RWPE2 (cell line): ENCODE measurements around the gene ZNF319.

Experiments
- ATAC-seq: fragments of 200-7000 bp; cut with Tn5 transposase; 3 replicates; pipeline ENCODE4 v1.9.1; 2021; ENCODE audit warnings: low read depth
- DNase-seq: peaks from one replicate; pipeline ENCODE4 v3.0.0-alpha.2; 2020; ENCODE audit warnings: low spot score
- H3K27ac ChIP-seq: fragments of 450-650 bp; 2 replicates; pipeline ENCODE4 v1.5.1; 2017; ENCODE audit warnings: mild to moderate bottlenecking; ENCODE audit not compliant: poor library complexity, severe bottlenecking
- H3K27me3 ChIP-seq: fragments of 250-450 bp; sonication (Bioruptor Pico); 2 replicates; pipeline ENCODE4 v1.5.1; 2021; ENCODE audit warnings: mild to moderate bottlenecking, moderate library complexity; ENCODE audit not compliant: insufficient read depth, poor library complexity, severe bottlenecking
- H3K36me3 ChIP-seq: fragments of 250-450 bp; sonication (Bioruptor Pico); 2 replicates; pipeline ENCODE4 v1.5.1; 2020; ENCODE audit warnings: low read depth, mild to moderate bottlenecking, moderate library complexity
- H3K4me1 ChIP-seq: fragments of 250-450 bp; sonication (Bioruptor Pico); 2 replicates; pipeline ENCODE4 v1.5.1; 2021; ENCODE audit warnings: mild to moderate bottlenecking, moderate library complexity; ENCODE audit not compliant: insufficient read depth, poor library complexity, severe bottlenecking
- H3K4me3 ChIP-seq: fragments of 250-450 bp; sonication (Bioruptor Pico); 2 replicates; pipeline ENCODE4 v1.5.1; 2021; ENCODE audit warnings: mild to moderate bottlenecking, moderate library complexity; ENCODE audit not compliant: severe bottlenecking
- H3K9me3 ChIP-seq: fragments of 250-450 bp; sonication (Bioruptor Pico); 2 replicates; pipeline ENCODE4 v1.5.1; 2021; ENCODE audit warnings: mild to moderate bottlenecking, moderate library complexity; ENCODE audit not compliant: severe bottlenecking
- CTCF ChIP-seq: fragments of 450-650 bp; IDR thresholded peaks from one replicate; pipeline ENCODE4 v1.5.1; 2017; ENCODE audit warnings: mild to moderate bottlenecking, moderate library complexity; ENCODE audit not compliant: poor library complexity, severe bottlenecking

ZNF319 gene

DNA sequence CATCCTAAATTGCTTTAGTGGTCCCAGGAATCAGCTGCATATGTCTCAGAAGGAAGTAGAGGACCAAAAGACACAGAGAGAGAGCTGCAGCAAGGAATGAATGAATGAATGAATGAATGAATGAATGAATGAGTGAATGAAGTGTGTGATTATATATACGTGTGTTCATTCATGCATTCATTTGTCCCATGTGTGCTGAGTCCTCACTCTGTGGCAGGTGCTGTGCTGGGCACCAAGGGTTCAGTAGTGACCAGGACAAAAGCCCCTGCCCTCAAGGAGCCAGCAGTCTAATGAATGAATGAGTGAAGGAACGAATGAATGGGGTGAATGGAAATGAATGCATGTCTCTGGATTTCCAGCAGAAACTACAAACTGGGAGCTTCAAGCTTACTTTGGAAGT, 38.9 kb downstream of the ZNF319 start:
- no peaks in the 10 kb centered on the region for H3K9me3 ChIP-seq
- H3K4me3 ChIP-seq: no peak overlapping the region
- no peaks in the 10 kb centered on the region for H3K27me3 ChIP-seq
- no peaks in the 10 kb centered on the region for H3K36me3 ChIP-seq
- TF ChIP-seq CTCF: no peak
- DNase-seq: no peak
- no peaks in the 10 kb centered on the region for H3K4me1 ChIP-seq
- no peak for ATAC-seq
- H3K27ac ChIP-seq: no peak overlapping the region

- TF ChIP-seq CTCF: no peak
- DNase-seq: no peak
- H3K36me3 ChIP-seq: no peaks in the 10 kb centered on the region
These were observed 39.5 kb downstream of the ZNF319 start for GRCh38 chr16:57960826-57961472.

DNA sequence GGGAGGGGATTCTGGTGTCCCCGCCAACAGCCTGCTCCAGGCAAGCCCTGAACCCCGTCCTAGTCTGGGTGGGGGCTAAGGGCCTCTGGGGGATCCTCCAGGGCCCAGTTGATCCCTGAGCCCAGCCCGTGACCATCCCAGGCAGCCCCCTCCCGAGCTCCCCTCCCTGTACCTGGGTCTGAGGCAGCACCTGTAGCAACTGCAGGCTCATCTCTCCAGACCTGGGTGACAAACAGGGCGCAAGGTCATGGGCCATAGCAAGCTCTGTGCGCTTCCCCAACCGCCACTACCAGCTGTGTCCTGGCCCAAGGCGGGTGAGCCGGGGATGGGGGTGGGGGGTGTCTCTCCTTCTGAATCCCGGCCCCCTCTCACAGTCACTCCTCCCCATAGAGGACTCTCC, 40.2 kb downstream of the ZNF319 start:
- Histone ChIP-seq H3K4me1 (no peaks in the 10 kb centered on the region), H3K36me3 (no peaks in the 10 kb centered on the region), H3K27ac (no peak overlapping the region), H3K9me3 (no peaks in the 10 kb centered on the region), H3K27me3 (no peaks in the 10 kb centered on the region), H3K4me3 (no peak overlapping the region)
- TF ChIP-seq CTCF: no peak
- ATAC-seq (no peak), DNase-seq (no peak)

More at GRCh38 chr16:57960826-57961472, 39.5 kb downstream of the ZNF319 start:
- Histone ChIP-seq H3K4me1 (no peaks in the 10 kb centered on the region), H3K4me3 (no peak overlapping the region), H3K27ac (no peak overlapping the region), H3K27me3 (no peaks in the 10 kb centered on the region), H3K9me3 (no peaks in the 10 kb centered on the region)
- no peak for ATAC-seq

GRCh38 chr16:57959804-57960203, 40.7 kb downstream of the ZNF319 start:
- no peak for DNase-seq
- H3K9me3 ChIP-seq: no peaks in the 10 kb centered on the region
- no peaks in the 10 kb centered on the region for H3K4me1 ChIP-seq
- no peak overlapping the region for H3K27ac ChIP-seq
- TF ChIP-seq CTCF: no peak
- H3K27me3 ChIP-seq: no peaks in the 10 kb centered on the region
- H3K36me3 ChIP-seq: no peaks in the 10 kb centered on the region
- no peak overlapping the region for H3K4me3 ChIP-seq
- ATAC-seq: no peak

- ATAC-seq (no peak), DNase-seq (no peak)
- Histone ChIP-seq H3K4me1 (no peaks in the 10 kb centered on the region), H3K9me3 (no peaks in the 10 kb centered on the region), H3K27ac (no peak overlapping the region), H3K36me3 (no peaks in the 10 kb centered on the region), H3K27me3 (no peaks in the 10 kb centered on the region), H3K4me3 (no peak overlapping the region)
- TF ChIP-seq CTCF: no peak
These were observed 41.4 kb downstream of the ZNF319 start for GRCh38 chr16:57959121-57959520.
